MCF 10A (cell line): Measurements from ENCODE around the gene SEL1L. TPM values are rescaled to one million over a fixed set of nuclear protein-coding genes. Genes with fewer than 3 reads are reported as not detected.

ENCODE experiments used
- BruUV-seq: library from RNA; stranded (reverse); fragments of 400-500 nt; replicated peaks from 2 replicates; lab custom pipeline; 2021; lab: Mats Ljungman, UMichigan
- CTCF ChIA-PET: fragments of 300-600 bp; sonication (Branson Sonifier 250); formaldehyde crosslinking; extraction: SDS; loops from one replicate; lab custom pipeline; 2021; ENCODE audit warnings: antibody characterized with exemption, inconsistent platforms; lab: Yijun Ruan, JAX
- POLR2A ChIA-PET: fragments of 300-600, 350-650 bp; sonication (Branson Sonifier 250); formaldehyde crosslinking; extraction: SDS; loops from one replicate; lab custom pipeline; 2020; ENCODE audit warnings: antibody characterized with exemption, inconsistent platforms; lab: Yijun Ruan, JAX
- DNase-seq: peaks from one replicate; pipeline ENCODE4 v3.0.0-alpha.2; 2018; ENCODE audit not compliant: unreplicated experiment
- H3K27ac Mint-ChIP-seq: one replicate; pipeline ENCODE4 v1.8.0; 2022; ENCODE audit warnings: mild to moderate bottlenecking, low read depth, mixed read lengths; ENCODE audit not compliant: unreplicated experiment
- H3K27me3 Mint-ChIP-seq: one replicate; pipeline ENCODE4 v1.8.0; 2022; ENCODE audit warnings: mixed read lengths; ENCODE audit not compliant: insufficient read depth, unreplicated experiment
- H3K36me3 Mint-ChIP-seq: one replicate; pipeline ENCODE4 v1.8.0; 2022; ENCODE audit warnings: mild to moderate bottlenecking, moderate library complexity, mixed read lengths; ENCODE audit not compliant: insufficient read depth, unreplicated experiment
- H3K4me1 Mint-ChIP-seq: one replicate; pipeline ENCODE4 v1.8.0; 2022; ENCODE audit warnings: mixed read lengths; ENCODE audit not compliant: insufficient read depth, unreplicated experiment
- H3K4me3 Mint-ChIP-seq: one replicate; pipeline ENCODE4 v1.8.0; 2022; ENCODE audit warnings: mild to moderate bottlenecking, moderate library complexity, mixed read lengths; ENCODE audit not compliant: unreplicated experiment
- H3K9me3 Mint-ChIP-seq: one replicate; pipeline ENCODE4 v1.8.0; 2022; ENCODE audit warnings: mixed read lengths; ENCODE audit not compliant: unreplicated experiment
- CTCF ChIP-seq: fragments of 200-600 bp; IDR thresholded peaks from one replicate; pipeline ENCODE4 v1.8.0; 2022; ENCODE audit warnings: antibody characterized with exemption, mild to moderate bottlenecking; ENCODE audit not compliant: unreplicated experiment
- intact Hi-C: fragments of 100-400 bp; cut with micrococcal nuclease; formaldehyde crosslinking; loops from 2 replicates; pipeline ENCODE4 v1.14.1; 2022
- total RNA-seq: library from RNA; stranded (reverse); gene quantifications from 2 replicates; pipeline ENCODE4 v1.2.3, GENCODE V29; 2022

SEL1L gene
- total RNA-seq, 1 experiment from 2014 or later = 152 TPM

- no peak for DNase-seq
- intact Hi-C loops = no loop called here
- Mint-ChIP-seq H3K27me3 (no peaks in the 10 kb centered on the region), H3K9me3 (no peaks in the 10 kb centered on the region), H3K36me3 (peaks cover 88% of the 10 kb centered on the region), H3K4me3 (no peak overlapping the region), H3K4me1 (no peaks in the 10 kb centered on the region), H3K27ac (no peak overlapping the region)
- TF ChIP-seq CTCF = no peak
- BruUV-seq = no TSS peak
- POLR2A ChIA-PET = interaction anchor here (2.3 kb wide), 1 partner anchor 8 kb away, joined by 5 read pairs; no protein-coding TSS in a partner anchor
- CTCF ChIA-PET = interaction anchor here (0.8 kb wide), 1 partner anchor 76 kb away, joined by 3 read pairs; no protein-coding TSS in a partner anchor
Observed at GRCh38 chr14:81485781-81486180, 47.9 kb downstream of the SEL1L start.

GRCh38 chr14:81485372-81485771, 48.3 kb downstream of the SEL1L start:
- DNase-seq = no peak
- Mint-ChIP-seq H3K27me3 (no peaks in the 10 kb centered on the region), H3K27ac (no peak overlapping the region), H3K4me1 (no peaks in the 10 kb centered on the region), H3K9me3 (no peaks in the 10 kb centered on the region), H3K36me3 (peaks cover 87% of the 10 kb centered on the region), H3K4me3 (no peak overlapping the region)
- no peak for TF ChIP-seq CTCF
- BruUV-seq = no TSS peak
- CTCF ChIA-PET = interaction anchor here (0.7 to 1.4 kb wide), 3 partner anchors 8 to 76 kb away, joined by 3 read pairs; no protein-coding TSS in a partner anchor
- intact Hi-C loops = no loop called here
- POLR2A ChIA-PET = interaction anchor here (2.3 kb wide), 1 partner anchor 8 kb away, joined by 5 read pairs; no protein-coding TSS in a partner anchor

GRCh38 chr14:81484120-81484519, 49.5 kb downstream of the SEL1L start:
- intact Hi-C loops = no loop called here
- DNase-seq = no peak
- Mint-ChIP-seq H3K4me1 (no peaks in the 10 kb centered on the region), H3K27me3 (no peaks in the 10 kb centered on the region), H3K27ac (no peak overlapping the region), H3K4me3 (no peak overlapping the region), H3K9me3 (no peaks in the 10 kb centered on the region), H3K36me3 (peaks cover 87% of the 10 kb centered on the region)
- no peak for TF ChIP-seq CTCF
- CTCF ChIA-PET = interaction anchor here (0.7 to 1.4 kb wide), 2 partner anchors 9 to 16 kb away, joined by 3 read pairs; no protein-coding TSS in a partner anchor
- POLR2A ChIA-PET = interaction anchor here (0.9 to 2.3 kb wide), 3 partner anchors 10 to 43 kb away, joined by 3 to 5 read pairs (median 3); no protein-coding TSS in a partner anchor
- no TSS peak for BruUV-seq

GRCh38 chr14:81480741-81481140, 52.9 kb downstream of the SEL1L start:
- Mint-ChIP-seq H3K27ac (no peak overlapping the region), H3K27me3 (no peaks in the 10 kb centered on the region), H3K36me3 (peaks cover 91% of the 10 kb centered on the region), H3K9me3 (no peaks in the 10 kb centered on the region), H3K4me3 (no peak overlapping the region), H3K4me1 (no peaks in the 10 kb centered on the region)
- intact Hi-C loops = no loop called here
- no TSS peak for BruUV-seq
- POLR2A ChIA-PET = no interaction called here
- CTCF ChIA-PET = no interaction called here
- TF ChIP-seq CTCF = no peak
- DNase-seq = no peak
